CD4-positive, alpha-beta T cell treated with Interleukin-1 beta for 1 hour (primary cell): ENCODE measurements around the gene GLI1.
"Not testable (repeated sequence)": the region's sequence is repeated elsewhere in the genome, so short reads cannot be mapped to it uniquely, and the experiment has no call there.

ENCODE experiments used
- DNase-seq, 2 donors: peaks; one replicate each; pipeline ENCODE4 v3.0.0-alpha.2; 2020 to 2022

GLI1 gene

DNA sequence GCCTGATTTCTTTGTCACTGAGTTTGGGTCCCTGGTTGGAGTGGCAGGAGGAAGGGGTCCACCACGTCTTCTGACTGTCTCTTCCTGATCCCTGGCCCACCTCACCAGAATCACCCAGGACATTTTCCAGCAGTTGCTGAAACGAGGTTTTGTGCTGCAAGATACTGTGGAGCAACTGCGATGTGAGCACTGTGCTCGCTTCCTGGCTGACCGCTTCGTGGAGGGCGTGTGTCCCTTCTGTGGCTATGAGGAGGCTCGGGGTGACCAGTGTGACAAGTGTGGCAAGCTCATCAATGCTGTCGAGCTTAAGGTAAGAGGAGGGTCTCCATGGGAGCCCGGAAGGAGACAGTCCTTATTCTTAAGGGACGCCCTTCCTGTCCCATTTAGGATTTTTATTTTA is 40.6 kb downstream of the GLI1 start:
- no peak for DNase-seq

DNA sequence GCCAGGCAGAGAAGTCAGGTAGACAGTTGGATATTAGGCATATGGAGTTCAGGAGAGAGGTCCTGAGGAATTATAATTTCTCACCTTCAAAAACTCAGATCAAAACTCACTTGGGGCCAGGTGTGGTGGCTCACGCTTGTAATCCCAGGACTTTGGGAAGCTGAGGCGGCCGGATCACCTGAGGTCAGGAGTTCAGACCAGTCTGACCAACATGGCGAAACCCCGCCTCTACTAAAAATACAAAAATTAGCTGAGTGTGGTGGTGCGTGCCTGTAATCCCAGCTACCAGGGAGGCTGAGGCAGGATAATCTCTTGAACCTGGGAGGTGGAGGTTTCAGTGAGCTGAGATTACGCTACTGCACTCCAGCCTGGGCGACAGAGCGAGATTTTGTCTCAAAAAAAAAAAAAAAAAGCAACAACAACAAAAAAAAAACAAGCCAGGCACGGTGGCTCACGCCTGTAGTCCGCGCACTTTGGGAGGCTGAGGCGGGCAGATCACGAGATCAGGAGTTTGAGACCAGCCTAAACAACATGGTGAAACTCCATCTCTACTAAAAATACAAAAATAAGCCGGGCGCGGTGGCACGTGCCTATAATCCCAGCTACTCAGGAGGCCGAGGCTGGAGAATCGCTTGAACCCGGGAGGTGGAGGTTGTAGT is 42.9 kb downstream of the GLI1 start:
- not testable (repeated sequence) for DNase-seq

DNA sequence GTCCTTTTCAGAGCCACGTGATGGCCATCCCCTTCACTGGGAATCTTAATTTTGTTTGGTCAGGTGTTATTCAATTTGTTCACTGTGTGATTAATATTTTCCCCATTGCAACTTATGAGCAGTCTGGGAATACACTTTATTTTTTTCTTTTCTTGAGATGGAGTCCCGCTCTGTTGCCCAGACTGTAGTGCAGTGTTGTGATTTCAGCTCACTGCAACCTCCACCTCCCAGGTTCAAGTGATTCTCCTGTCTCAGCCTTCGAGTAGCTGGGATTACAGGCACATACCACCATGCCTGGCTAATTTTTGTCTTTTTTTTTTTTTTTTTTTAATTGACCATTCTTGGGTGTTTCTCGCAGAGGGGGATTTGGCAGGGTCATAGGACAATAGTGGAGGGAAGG is 47.0 kb downstream of the GLI1 start:
- not testable (repeated sequence) for DNase-seq

DNA sequence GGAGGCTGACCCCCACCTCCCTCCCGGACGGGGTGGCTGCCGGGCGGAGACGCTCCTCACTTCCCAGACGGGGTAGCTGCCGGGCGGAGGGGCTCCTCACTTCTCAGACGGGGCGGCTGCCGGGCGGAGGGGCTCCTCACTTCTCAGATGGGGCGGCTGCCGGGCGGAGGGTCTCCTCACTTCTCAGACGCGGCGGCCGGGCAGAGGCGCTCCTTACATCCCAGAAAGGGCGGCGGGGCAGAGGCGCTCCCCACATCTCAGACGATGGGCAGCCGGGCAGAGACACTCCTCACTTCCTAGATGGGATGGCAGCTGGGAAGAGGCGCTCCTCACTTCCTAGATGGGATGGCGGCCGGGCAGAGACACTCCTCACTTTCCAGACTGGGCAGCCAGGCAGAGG is 48.2 kb downstream of the GLI1 start:
- not testable (repeated sequence) for DNase-seq

DNA sequence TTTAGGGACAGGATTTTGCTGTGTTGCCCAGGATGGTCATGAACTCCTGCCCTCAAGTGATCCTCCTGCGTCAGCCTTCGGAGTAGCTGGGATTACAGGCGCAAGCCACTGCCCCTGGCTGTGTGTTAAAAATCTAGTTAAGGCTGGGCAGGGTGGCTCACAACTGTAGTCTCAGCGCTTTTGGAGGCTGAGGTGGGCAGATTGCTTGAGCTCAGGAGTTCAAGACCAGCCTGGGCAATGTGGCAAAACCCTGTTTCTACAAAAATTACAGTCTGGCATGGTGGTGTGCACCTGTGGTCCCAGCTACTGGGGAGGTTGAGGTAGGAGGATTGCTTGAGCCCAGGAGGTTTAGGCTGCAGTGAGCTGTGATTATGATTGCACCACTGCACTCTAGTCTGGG is 51.6 kb downstream of the GLI1 start:
- DNase-seq, result no peak

DNA sequence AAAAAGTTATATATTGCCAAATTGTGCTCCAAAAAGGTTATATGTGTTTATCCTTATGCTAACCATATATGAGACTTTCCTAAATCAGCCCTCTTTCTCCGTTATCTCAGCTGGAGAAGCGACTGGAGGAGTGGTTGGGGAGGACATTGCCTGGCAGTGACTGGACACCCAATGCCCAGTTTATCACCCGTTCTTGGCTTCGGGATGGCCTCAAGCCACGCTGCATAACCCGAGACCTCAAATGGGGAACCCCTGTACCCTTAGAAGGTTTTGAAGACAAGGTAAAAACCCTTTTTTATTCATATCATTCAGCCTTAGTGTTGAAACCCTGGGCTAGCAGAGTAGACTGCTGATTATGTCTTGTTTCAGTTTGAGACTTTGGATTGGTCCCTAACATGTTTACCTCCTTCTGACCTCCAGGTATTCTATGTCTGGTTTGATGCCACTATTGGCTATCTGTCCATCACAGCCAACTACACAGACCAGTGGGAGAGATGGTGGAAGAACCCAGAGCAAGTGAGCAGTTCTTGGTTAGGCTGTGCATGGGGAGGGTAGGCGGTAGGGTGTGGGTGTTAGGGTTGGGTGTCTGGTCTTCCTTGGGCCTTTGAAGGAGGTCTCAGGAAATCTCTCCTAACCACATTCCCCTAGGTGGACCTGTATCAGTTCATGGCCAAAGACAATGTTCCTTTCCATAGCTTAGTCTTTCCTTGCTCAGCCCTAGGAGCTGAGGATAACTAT is 52.2 kb downstream of the GLI1 start:
- DNase-seq, result no peak

DNA sequence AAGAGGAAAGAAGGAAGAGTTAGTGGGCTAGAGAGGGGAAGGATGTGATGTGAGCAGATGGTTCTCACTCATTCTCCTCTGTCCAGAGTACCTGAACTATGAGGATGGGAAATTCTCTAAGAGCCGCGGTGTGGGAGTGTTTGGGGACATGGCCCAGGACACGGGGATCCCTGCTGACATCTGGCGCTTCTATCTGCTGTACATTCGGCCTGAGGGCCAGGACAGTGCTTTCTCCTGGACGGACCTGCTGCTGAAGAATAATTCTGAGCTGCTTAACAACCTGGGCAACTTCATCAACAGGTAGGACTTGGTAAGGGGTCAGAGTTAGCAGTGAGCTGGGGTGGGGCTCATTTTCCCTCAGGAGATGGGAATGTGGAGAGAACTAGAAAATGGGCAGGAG is 53.1 kb downstream of the GLI1 start:
- no peak for DNase-seq

DNA sequence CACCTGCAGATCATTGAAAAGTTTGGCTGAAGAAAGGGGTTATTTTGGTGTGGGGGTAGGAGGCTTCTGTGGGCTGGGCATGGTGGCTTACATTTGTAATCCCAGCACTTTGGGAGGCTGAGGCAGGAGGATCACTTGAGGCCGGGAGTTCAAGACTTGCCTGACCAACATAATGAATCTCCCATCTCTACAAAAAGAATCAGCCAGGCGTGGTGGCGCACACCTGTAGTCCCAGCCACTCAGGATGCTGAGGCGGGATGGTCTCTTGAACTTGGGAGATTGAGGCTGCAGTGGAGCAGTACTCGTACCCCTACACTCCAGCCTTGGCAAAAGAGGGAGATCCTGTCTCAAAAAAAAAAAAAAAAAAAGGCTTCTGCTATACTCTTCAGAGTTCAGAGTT is 53.7 kb downstream of the GLI1 start:
- no peak for DNase-seq

DNA sequence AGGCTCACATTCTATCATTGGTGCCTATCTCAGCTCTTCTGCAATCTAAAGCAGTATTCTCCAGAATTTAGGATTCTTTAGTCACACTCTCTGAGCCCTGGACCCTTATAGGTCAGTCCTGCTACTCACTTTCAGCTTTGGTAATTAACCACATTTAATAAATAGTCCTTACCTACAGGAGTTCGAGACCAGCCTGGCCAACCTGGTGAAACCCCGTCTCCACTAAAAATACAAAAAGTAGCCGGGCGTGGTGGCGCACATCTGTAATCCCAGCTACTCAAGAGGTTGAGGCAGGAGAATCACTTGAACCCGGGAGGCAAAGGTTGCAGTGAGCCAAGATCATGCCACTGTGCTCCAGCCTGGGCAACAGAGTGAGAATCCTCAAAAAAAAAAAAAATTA is 54.1 kb downstream of the GLI1 start:
- DNase-seq, result not testable (repeated sequence)

DNA sequence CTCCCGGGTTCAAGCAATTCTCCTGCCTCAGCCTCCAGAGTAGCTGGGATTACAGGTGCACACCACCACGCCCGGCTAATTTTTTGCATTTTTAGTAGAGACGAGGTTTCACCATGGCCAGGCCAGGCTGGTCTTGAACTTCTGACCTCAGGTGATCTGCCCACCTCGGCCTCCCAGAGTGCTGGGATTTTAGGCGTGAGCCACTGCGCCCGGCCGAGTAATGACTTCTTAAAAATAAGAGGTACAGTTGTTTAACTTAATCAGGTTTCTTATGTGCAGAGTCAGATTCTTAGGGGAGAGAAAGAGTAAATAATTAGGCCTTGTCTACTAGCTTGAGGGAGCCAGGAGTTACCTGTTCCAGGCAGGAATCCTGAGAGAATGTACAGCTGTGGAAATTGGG is 54.7 kb downstream of the GLI1 start:
- not testable (repeated sequence) for DNase-seq

DNA sequence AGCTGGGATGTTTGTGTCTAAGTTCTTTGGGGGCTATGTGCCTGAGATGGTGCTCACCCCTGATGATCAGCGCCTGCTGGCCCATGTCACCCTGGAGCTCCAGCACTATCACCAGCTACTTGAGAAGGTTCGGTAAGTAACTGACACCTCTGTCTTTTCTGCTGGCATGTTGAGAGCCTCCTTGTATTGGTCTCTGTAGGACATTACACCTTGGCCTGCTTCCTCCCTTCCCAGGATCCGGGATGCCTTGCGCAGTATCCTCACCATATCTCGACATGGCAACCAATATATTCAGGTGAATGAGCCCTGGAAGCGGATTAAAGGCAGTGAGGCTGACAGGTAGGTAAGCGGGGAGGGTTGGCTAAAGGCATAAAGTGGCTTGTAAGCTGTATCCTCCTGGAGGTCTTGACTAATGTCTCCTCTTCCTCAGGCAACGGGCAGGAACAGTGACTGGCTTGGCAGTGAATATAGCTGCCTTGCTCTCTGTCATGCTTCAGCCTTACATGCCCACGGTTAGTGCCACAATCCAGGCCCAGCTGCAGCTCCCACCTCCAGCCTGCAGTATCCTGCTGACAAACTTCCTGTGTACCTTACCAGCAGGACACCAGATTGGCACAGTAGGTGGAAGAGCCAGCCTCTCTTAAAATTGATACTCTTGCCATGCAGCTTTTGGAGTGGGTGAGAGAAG is 55.3 kb downstream of the GLI1 start:
- DNase-seq, result no peak

DNA sequence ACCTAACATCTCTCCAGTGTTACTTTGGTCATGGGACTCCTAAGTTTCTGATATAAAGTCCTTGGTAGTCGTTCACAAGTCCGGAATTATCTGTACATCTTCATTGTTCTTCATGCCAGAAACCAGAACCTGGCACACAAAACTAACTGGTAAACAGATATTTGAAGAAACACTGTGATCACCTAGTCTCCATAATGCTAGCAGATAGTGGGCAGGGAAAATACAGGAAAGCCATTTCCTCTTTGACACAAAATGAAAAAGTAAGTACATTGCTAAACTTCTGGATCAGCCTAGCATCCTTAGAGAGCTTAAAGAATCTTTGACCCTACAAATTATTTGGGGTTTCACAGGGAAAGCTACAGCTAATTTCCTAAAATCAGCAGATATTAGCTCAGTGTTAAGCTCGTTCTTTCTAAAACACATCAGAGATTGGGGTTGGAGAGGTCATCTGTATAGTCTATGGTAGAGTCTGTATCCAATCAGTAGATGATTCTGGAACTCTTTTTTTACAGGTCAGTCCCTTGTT is 55.9 kb downstream of the GLI1 start:
- no peak for DNase-seq

DNA sequence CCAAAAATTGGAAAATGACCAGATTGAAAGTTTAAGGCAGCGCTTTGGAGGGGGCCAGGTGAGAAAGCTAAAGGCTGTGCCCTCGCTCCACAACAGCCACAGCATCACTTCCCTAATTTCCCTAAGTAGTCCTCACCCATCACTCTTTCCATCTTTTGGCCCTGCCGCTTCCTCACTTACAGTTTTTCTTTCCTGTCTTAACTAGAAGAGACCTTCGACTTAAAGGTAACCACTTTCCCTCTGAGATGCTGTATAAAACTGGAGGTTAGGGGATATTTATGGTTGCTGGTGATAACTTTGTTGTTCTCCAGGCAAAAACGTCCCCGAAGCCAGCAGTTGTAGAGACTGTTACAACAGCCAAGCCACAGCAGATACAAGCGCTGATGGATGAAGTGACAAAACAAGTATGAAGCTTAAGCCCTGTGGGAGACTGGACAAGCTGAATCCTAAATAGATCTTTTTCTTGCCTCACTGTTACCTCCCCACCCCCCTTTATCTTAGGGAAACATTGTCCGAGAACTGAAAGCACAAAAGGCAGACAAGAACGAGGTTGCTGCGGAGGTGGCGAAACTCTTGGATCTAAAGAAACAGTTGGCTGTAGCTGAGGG is 56.5 kb downstream of the GLI1 start:
- DNase-seq, result no peak

DNA sequence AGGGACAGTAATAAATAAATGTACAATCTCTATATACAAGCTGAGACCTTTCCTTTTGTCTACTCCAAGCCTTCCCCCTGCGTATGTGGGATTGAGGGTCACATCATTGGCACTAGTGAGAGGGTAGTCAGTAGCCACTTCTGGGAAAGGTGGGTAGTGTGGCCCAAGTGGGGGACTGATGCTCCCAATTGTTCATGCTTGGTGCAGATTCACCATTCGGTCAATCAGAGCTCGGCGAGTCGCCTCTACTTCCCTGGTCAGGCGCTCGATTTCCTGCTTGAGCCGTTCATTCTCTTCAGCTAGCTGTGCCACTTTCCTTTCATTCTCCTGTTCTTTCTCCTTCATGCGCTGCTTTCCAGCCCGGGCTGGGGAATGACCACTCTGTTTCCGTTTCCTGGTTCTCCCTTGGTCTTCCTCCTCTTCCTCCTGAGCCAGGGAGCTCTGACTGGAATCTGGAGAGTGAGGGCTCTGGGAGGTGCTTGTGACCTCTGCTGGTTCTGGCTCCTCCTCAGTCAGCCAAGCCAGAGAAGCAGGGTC is 57.1 kb downstream of the GLI1 start:
- no peak for DNase-seq

DNA sequence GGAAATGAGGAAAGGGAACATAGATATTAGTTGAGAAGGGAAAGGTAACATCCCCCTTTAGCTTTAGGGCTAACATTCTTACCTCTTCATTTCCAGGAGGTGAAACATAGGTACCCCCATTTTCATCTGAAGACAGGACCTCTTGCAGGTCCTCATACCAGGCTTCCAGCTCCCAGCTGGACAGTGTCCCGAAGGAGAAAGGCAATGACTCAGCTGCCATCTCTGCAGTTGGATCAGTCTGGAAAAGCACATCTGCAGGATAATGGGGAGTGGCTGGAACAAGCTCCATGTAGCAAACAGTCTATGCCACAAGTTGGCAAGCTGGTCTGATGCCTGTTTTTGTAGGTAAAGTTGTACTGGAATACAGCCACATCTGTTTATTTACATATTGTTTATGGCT is 57.6 kb downstream of the GLI1 start:
- DNase-seq, result no peak

DNA sequence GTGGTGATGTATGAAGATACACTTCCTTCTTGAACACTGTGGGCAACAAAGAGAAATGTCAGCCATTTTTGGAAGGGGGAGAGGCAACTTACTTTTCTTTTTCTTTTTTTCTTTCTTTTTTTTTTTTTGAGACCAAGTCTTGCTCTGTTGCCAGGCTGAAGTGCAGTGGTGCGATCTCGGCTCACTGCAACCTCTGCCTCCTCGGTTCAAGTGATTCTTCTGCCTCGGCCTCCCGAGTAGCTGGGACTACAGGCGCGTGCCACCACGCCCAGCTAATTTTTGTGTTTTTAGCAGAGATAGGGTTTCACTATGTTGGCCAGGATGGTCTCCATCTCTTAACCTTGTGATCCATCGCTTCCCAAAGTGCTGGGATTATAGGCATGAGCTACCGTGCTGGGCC is 58.1 kb downstream of the GLI1 start:
- DNase-seq, result not testable (repeated sequence)

DNA sequence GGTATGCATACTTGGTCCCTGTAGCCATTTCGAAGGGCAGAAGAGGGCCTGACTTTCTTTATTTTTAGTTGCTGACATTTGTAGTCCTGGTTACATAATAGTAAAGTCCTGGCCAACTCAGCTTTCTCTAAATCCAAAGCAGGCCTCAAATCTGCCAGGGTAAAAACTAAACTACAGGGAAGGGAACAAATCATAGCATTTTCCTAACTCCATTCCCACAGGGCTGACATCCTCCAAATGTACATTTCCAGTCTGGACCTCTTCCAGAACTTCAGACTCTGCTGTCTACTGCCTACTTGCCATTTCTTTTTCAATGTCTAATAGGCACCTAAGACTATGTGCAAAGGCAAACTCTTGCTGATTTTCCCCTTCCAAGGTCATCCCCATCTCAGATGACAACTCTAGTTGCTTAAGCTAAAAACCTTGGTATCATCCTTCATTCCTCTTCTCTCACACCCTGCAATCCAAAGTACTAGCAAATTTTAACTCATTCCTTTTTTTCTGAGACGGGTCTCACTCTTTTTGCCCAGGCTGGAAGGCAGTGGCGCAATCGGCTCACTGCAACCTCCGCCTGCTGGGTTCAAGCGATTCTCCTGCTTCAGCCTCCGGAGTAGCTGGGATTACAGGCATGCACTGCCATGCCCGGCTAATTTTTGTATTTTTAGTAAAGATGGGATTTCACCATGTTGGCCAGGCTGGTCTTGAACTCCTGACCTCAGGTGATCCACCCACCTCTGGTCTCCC is 58.8 kb downstream of the GLI1 start:
- DNase-seq, result no peak

DNA sequence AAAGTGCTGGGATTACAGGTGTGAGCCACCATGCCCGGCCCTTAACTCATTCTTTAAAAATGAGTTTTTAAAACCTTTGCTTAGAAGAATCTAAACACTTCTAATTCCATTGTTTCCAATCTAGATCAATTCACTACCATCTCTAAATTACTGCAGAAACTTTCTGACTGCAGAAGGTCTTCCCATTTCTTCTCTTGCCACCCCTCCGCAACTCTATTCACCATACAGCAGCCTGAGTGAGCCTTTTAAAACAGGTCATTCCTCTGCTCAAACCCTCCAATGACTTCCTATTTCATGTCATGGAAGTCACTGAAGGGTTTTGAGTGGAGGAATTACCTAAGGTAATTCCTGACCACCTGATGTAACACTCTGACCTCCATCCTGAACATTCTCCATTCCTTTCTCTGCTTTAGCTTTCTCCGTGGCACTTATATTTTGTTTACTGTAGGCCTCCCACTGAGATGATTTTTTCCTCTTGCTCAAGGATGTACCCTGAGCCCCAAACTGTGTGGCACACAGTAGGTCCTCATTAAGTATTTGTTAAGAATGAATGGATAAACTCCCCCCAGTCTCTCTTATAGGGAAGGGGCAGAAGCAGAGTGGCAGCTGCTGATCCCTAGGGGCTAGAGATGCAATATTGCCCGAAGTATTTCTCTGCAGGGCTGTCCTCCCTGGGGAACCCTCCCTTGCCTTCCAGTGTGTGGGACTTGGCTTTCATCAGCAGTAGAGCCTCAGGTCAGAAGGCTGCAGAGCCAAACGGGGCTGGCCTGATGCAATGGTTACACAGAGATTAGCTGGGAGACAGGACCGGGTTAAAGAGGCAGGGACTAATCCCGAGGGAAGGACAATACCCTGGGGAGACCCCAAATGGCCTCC is 59.6 kb downstream of the GLI1 start:
- peak in 1 of 2 donors; percentile 9 for DNase-seq

DNA sequence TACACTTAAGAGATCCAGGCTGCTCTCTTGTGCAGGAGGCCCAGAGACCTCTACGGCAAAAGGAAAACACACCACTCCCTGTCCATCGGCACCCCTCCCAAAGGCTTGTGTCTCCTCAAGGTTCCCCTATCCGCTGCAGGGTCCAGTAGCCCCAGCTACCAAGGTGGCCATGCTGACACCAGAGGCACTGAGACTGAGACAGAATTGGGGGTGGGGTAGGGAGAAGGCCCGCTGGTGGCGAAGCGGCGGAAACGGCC is 60.1 kb downstream of the GLI1 start:
- peak; percentile 24 to 49 for DNase-seq

DNA sequence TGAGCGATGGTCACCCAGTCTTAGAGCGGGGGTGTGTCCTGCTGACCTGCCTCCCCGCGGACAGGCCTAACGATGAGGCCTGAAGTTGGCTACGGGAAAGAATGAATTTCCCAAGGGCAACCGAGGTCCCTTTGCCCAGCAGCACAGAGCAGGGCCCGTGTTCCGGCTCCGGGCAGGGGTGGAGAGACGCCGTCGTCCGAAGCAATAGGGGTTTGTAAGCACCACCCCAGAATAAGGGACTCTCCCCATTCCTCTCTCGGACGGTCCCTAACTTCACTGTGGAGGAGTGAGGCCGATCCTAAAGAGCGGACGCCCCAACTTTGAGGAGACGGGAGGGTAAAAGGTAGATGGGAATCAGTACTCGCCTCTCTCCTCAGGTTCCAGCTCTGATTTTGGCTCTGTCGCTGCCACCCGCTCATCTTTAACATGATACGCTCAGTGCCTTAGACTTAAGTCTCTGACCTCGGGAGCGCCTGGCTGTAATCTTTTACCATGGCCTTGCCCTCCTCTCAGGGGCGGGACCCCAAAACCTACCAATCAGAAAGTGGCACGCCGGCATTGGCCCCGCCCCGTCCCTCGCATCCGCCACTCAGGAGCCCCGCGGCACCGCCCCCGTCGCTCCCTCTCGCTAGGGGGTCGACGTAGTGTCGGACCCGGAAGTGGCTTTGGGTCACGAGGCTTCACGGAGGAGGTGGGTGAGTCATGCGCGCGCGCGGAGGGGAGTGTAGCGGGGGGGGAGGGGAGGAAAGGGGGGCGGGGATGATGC is 60.7 kb downstream of the GLI1 start, which contains the start of gene DDIT3:
TSS of gene DDIT3 (minus strand) at position 462 of the 766 bp plus-strand sequence. CDS start 3,108 bp downstream, outside the sequence.
- peak; percentile 100 for DNase-seq

DNA sequence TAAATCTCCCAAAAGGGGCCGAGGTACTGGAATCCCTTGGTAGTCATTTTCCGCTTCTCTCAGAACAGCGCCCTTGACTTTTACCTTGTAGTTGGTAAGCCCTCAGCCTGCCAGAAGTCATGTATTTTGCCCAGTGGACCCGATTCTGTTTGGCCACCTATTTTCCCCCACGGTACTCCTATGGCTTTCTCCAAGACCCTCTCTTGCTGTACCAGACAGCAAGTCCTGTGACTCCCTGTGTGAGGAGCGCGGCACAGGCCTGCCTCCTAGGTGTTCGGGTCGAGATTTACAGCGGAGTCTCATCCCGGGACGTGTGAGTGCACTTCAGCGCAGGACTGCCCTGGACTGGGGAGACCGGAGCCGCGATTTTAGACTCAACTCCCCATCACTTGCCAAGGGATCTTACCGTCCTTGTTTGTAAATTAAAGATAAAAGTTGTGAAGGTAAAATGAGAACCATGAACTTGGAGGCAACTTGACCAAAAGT is 62.0 kb downstream of the GLI1 start:
- no peak for DNase-seq
